ENCODE results near the gene C16orf96. TPM values are rescaled to one million over a fixed set of nuclear protein-coding genes. Genes with fewer than 3 reads are reported as not detected.

Gene C16orf96
- total and polyA plus RNA-seq, 2 of the 13 experiments (the other 11 are each of a cell fraction or from before 2014, with no cell fraction given), result 0.03 TPM; not detected in 1

DNA sequence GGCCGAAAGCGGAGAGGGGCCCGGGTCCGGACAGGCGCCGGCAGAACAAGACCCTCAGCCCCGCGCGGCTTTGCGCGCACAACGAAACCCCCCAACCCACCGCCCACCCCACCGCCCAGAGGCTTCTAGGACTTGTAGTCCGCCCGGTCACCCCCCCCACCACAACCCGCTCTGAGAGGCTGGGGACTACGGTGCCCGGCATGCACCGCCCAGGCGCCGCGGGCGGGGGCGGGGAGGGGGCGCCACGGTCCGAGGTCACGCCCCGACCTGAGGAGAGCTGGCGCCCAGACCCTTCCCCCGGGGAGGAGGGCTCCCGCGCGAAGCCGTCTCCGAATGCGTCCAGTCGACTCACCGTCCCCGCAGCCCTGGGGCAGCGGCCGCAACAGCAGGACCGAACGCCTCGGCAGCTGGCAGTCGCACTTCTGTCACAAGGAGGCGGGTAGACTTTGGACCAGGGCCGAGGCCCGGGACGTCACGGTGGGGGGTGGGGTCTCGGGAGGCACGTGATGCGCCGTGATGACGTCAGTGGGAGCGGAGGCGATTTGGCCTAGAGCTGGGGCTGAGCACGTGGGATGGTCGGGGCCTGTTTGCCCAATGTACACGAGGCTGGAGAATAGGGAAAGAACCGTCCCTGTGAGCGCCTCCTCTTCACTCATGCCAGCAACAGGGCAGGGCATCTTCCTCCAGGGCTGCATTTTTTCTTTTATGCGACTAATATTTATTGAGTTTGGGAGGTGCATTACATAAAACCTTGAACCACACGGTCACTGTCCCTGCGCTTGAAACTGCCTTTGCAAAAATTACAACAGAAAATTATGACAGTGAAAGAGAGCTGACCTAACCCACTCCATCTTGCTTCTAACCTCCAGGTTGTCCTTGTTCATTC lies 17.5 kb upstream of the C16orf96 start, which contains the start of gene CDIP1 (continued):
- TF ChIP-seq KDM1A (CRISPR knock-in tag; IDR thresholded peaks at IDR 0.05) (peak; percentile 87), WIZ (CRISPR knock-in tag; IDR thresholded peaks at IDR 0.05) (peak; percentile 98), MAFF (IDR thresholded peaks at IDR 0.05; ENCODE audit: low read depth, low read length) (no peak), TRAFD1 (CRISPR knock-in tag; IDR thresholded peaks at IDR 0.05; ENCODE audit: borderline replicate concordance) (no peak), TAF15 (IDR thresholded peaks at IDR 0.05; ENCODE audit: low read depth, low read length, poor library complexity, severe bottlenecking) (no peak), ZNF496 (CRISPR knock-in tag; IDR thresholded peaks at IDR 0.05; ENCODE audit: insufficient replicate concordance) (peak; percentile 70), LRRFIP1 (CRISPR knock-in tag; conservative IDR thresholded peaks at IDR 0.05) (0 out of 2 replicates have a peak, but pooled peaks have one; percentile 75), CREM (IDR thresholded peaks at IDR 0.05) (peak; percentile 95), CREM (CRISPR knock-in tag; IDR thresholded peaks at IDR 0.05) (peak; percentile 62; the same call in 1 of the 2 replicates), IKZF4 (CRISPR knock-in tag; IDR thresholded peaks at IDR 0.05; ENCODE audit: borderline replicate concordance, low read depth, not compliant biosample characterization) (peak; percentile 99), NCOA5 (CRISPR knock-in tag; IDR thresholded peaks at IDR 0.05) (0 out of 2 replicates have a peak, but pooled peaks have one; percentile 39), YY1 (IDR thresholded peaks at IDR 0.05; ENCODE audit: insufficient read depth, insufficient replicate concordance, low read depth, low read length) (no peak), ISL2 (CRISPR knock-in tag; IDR thresholded peaks at IDR 0.05) (peak; percentile 86), DBP (CRISPR knock-in tag; IDR thresholded peaks at IDR 0.05; ENCODE audit: not compliant biosample characterization) (peak; percentile 93), MIER2 (CRISPR knock-in tag; IDR thresholded peaks at IDR 0.05) (peak; percentile 76; the same call in 1 of the 2 replicates), NFYC (CRISPR knock-in tag; IDR thresholded peaks at IDR 0.05) (peak; percentile 62), ZNF646 (CRISPR knock-in tag; IDR thresholded peaks at IDR 0.05) (no peak)

Measured in HepG2 (cell line).